Measurements from ENCODE around the gene SDK1.

- TF ChIP-seq CTCF (IDR thresholded peaks at IDR 0.05) (no peak), POLR2A (IDR thresholded peaks at IDR 0.05) (no peak)
Observed at GRCh38 chr7:3807824-3808223, 506.8 kb downstream of the SDK1 start.
